Activated gamma-delta T cell treated with anti-CD3 and anti-CD28 coated beads, Interleukin-2, amount 50 U/mL, for 16 hours (primary cell): ENCODE data around the gene TAS2R42.

Experiments
- DNase-seq: peaks from one replicate; pipeline ENCODE4 v3.0.0-alpha.2; 2020; ENCODE audit warnings: low read depth

TAS2R42 gene

DNA sequence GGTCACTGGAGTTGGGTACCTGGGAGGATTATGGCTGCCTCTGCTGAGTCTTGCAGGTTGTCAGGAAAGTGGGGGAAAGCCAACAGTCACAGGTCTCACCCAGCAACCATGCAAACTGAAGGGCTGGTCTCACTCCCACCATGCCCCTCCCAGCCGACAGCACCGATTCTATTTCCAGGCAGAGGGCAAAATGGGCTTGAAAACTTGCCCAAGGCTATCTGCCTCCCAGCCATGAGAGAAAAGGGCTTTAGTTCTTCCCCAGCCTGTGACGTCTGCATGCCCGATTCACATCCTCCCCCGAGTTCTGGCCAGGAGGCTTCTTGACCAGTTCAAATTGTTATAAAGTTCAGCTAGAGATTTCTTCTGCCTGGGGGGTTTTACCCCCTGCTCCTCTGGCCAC, 42.4 kb downstream of the TAS2R42 start:
- DNase-seq: no peak

DNA sequence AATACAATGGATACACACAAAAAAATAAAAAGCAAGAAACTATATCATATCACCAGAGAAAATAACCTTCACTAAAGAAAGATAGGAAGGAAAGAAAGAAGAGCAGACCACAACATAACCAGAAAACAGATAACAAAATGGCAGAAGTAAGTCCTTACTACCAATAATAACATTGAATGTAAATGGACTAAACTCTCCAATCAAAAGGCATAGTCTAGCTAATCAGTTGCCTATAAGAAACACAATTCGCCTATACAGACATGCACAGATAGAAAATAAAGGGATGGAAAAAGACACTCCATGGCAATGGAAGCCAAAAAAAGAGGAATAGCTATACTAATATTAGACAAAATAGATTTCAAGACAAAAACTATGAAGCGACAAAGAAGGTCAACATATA, 43.4 kb downstream of the TAS2R42 start:
- no peak for DNase-seq

- DNase-seq: no peak
Measured at GRCh38 chr12:11136075-11136474, 50.7 kb downstream of the TAS2R42 start.
